ENCODE results near the gene COX7A2.

DNA sequence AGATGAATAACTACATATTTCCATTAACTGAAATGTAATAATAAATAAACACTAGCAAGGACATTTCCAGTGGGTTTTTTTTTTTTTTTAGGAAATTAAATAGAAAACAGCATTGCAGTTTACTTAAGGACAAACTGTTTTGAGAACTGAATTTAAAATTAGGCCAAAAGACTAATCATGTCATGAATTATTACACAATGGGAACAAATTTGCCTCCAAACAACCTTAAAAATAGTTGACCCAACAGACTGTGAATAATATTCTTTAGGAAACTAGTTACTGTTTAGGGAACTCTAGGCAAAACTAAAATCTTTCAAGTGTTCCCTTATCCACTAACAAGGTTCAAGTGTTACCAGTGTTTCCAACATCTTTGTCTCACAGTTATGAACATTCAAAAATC, 21.3 kb downstream of the COX7A2 start:
- TF ChIP-seq, protein P1, sequence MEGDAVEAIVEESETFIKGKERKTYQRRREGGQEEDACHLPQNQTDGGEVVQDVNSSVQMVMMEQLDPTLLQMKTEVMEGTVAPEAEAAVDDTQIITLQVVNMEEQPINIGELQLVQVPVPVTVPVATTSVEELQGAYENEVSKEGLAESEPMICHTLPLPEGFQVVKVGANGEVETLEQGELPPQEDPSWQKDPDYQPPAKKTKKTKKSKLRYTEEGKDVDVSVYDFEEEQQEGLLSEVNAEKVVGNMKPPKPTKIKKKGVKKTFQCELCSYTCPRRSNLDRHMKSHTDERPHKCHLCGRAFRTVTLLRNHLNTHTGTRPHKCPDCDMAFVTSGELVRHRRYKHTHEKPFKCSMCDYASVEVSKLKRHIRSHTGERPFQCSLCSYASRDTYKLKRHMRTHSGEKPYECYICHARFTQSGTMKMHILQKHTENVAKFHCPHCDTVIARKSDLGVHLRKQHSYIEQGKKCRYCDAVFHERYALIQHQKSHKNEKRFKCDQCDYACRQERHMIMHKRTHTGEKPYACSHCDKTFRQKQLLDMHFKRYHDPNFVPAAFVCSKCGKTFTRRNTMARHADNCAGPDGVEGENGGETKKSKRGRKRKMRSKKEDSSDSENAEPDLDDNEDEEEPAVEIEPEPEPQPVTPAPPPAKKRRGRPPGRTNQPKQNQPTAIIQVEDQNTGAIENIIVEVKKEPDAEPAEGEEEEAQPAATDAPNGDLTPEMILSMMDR (IDR thresholded peaks at IDR 0.05): no peak
- no peak for TF ChIP-seq POLR2A (IDR thresholded peaks at IDR 0.05)
